ENCODE measurements around the gene ZNF497. TPM values are rescaled to one million over a fixed set of nuclear protein-coding genes. Genes with fewer than 3 reads are reported as not detected.

ZNF497 gene
- total RNA-seq, 1 experiment from 2014 or later = 2.4 TPM

DNA sequence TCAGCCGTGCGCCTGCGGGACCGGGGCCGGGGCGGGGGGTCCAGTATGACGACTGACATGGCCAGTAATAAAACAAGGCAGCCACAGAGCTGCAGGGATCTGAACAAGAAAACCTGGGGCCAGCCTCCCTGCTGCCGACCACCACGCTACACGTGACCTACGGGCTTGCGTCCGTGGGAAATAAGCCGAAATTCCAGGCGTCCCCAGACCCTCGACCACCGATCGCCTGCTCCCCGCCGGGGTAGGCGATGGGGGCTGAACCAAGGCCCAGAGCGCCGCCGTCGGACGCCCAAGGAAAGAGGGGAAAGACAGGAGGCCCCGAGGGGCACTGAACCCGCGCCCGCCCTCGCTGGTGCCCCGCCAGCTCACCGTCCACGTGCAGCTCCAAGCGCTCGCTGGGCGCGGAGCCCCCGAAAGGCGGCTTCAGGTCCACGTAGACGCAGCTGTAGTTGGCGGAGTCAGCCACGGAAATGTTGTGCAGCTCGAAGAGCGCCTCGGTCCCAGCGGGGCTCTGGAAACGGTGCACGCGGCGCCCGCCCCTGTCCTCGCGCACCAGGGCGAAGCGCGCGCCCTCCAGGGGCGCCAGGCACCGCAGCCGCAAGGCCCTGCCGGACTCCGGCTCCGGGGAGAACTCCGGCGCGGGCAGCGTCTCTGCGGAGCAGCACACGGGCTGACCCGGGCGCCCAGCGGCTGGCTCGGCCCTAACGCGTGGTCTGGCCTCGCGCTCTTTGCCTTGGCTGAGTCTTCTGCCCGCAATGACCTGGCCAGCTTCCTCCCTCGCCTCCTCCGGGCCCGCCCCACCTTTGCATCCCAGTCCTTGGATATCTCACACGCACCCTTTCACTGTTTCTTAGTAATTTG, 12.3 kb downstream of the ZNF497 start:
- H3K56ac ChIP-seq (ENCODE audit: insufficient read length, low read depth, low read length) = no peak overlapping the region
- no peak overlapping the region for H2BK120ac ChIP-seq (ENCODE audit: low read depth, low read length, poor library complexity, severe bottlenecking)
- no peaks in the 10 kb centered on the region for H3K27me3 ChIP-seq (ENCODE audit: insufficient read depth, low read length)
- no peaks in the 10 kb centered on the region for H4K20me1 ChIP-seq (ENCODE audit: control insufficient read depth, insufficient read depth, insufficient read length)
- H2AK5ac ChIP-seq (ENCODE audit: insufficient read length, low read length) = no peak overlapping the region
- H2BK15ac ChIP-seq (ENCODE audit: low read depth, low read length) = no peak overlapping the region; the same call in 1 of the 2 replicates
- Mint-ChIP-seq H3K4me1 (peaks cover 0 to 6% of the 10 kb centered on the region in 2 experiments; a peak in 2 of 4 replicates), H3K27ac (no peak overlapping the region), H3K9me3 (no peaks in the 10 kb centered on the region), H3K36me3 (ENCODE audit: insufficient read depth in 1 of 3, low read depth in 3 of 3) (peaks cover 0 to 4% (median 2%) of the 10 kb centered on the region in 3 experiments; a peak in 3 of 7 replicates), H3K27me3 (ENCODE audit: low read depth) (peaks cover 8% of the 10 kb centered on the region), H3K4me3 (no peak overlapping the region)
- H3K4me2 ChIP-seq (ENCODE audit: insufficient read depth, insufficient read length, low read length) = no peak overlapping the region
- H4K5ac ChIP-seq (ENCODE audit: insufficient read length, low read depth, low read length) = no peak overlapping the region
- DNase-seq = no peak
- no peaks in the 10 kb centered on the region for H3K79me1 ChIP-seq (ENCODE audit: insufficient read depth, low read depth, low read length, poor library complexity, severe bottlenecking)
- H2BK20ac ChIP-seq (ENCODE audit: low read depth, low read length, poor library complexity, severe bottlenecking) = no peak overlapping the region
- H3K4me1 ChIP-seq (ENCODE audit: insufficient read depth, low read length) = no peaks in the 10 kb centered on the region
- no peak overlapping the region for H3K23ac ChIP-seq (ENCODE audit: insufficient read length, low read depth, low read length)
- no peak overlapping the region for H3K14ac ChIP-seq (ENCODE audit: insufficient read depth, low read length)
- no peak overlapping the region for H3K18ac ChIP-seq (ENCODE audit: insufficient read length, low read depth, low read length)
- no peak overlapping the region for H4K91ac ChIP-seq (ENCODE audit: insufficient read length, low read depth, low read length)
- H3K9me3 ChIP-seq (ENCODE audit: control insufficient read depth, low read depth, low read length) = no peaks in the 10 kb centered on the region
- H3K23me2 ChIP-seq (ENCODE audit: insufficient read length, low read depth, low read length, poor library complexity, severe bottlenecking) = peaks cover 6% of the 10 kb centered on the region
- no CpG with 5 or more reads among the region's 84 CpGs for WGBS (ENCODE audit: extremely low coverage, insufficient read length, low lambda C conversion rate)
- H3T11ph ChIP-seq (ENCODE audit: low read length) = no peak overlapping the region
- H3K27ac ChIP-seq (ENCODE audit: insufficient read length, low read depth, low read length) = no peak overlapping the region
- H3K4ac ChIP-seq (ENCODE audit: low read depth, low read length) = no peak overlapping the region
- H3K9ac ChIP-seq (ENCODE audit: extremely low read depth, insufficient read length, low read length) = no peak overlapping the region
- no peak overlapping the region for H2BK5ac ChIP-seq (ENCODE audit: insufficient read length, low read length)
- H4K8ac ChIP-seq (replicated peaks; ENCODE audit: insufficient read length, low read depth, low read length) = no peak overlapping the region
- H3K79me2 ChIP-seq (ENCODE audit: insufficient read depth, low read length) = no peaks in the 10 kb centered on the region
- H2AFZ ChIP-seq (ENCODE audit: low read length) = no peak overlapping the region
- TF ChIP-seq, protein P1, sequence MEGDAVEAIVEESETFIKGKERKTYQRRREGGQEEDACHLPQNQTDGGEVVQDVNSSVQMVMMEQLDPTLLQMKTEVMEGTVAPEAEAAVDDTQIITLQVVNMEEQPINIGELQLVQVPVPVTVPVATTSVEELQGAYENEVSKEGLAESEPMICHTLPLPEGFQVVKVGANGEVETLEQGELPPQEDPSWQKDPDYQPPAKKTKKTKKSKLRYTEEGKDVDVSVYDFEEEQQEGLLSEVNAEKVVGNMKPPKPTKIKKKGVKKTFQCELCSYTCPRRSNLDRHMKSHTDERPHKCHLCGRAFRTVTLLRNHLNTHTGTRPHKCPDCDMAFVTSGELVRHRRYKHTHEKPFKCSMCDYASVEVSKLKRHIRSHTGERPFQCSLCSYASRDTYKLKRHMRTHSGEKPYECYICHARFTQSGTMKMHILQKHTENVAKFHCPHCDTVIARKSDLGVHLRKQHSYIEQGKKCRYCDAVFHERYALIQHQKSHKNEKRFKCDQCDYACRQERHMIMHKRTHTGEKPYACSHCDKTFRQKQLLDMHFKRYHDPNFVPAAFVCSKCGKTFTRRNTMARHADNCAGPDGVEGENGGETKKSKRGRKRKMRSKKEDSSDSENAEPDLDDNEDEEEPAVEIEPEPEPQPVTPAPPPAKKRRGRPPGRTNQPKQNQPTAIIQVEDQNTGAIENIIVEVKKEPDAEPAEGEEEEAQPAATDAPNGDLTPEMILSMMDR (conservative IDR thresholded peaks at IDR 0.05) = no peak
- no peak overlapping the region for H2BK12ac ChIP-seq (ENCODE audit: insufficient read length, low read depth, low read length)
